K562 (cell line): Measurements from ENCODE around the gene RCSD1. TPM values are rescaled to one million over a fixed set of nuclear protein-coding genes. Genes with fewer than 3 reads are reported as not detected.
"Not testable (repeated sequence)": the region's sequence is repeated elsewhere in the genome, so short reads cannot be mapped to it uniquely, and the experiment has no call there.

ENCODE experiments used
- ATAC-seq: fragments of 200-7000 bp; cut with Tn5 transposase; 3 replicates; pipeline ENCODE4 v1.9.1; 2020; ENCODE audit warnings: moderate library complexity
- BruUV-seq: library from RNA; stranded (reverse); fragments of 400-500 nt; replicated peaks from 2 replicates; lab custom pipeline; 2021; lab: Mats Ljungman, UMichigan
- CTCF ChIA-PET: fragments of 300-600 bp; formaldehyde crosslinking; extraction: SDS; loops from one replicate; lab custom pipeline; 2021; ENCODE audit warnings: low intra/inter-chr PET ratio; lab: Yijun Ruan, JAX
- POLR2A ChIA-PET: fragments of 300-600, 350-650 bp; sonication (Branson Sonifier 250); formaldehyde crosslinking; extraction: SDS; loops from one replicate; lab custom pipeline; 2021; ENCODE audit warnings: antibody characterized with exemption, inconsistent platforms; lab: Yijun Ruan, JAX
- DNase-seq, 4 experiments: peaks; one replicate each; pipeline versions ENCODE4 v3.0.0 to v3.0.0-alpha.2; 2011 to 2018; ENCODE audit warnings: low spot score in 3 of 4, mixed read lengths in 3 of 4; ENCODE audit errors: extremely low read depth in 1 of 4
- FAIRE-seq: peaks from 2 replicates; lab custom pipeline; 2011; peaks lifted over from hg19 to GRCh38; lab: Jason Lieb, UNC
- H2AFZ ChIP-seq: 2 replicates; pipeline ENCODE4 v1.6.0; 2011; ENCODE audit warnings: low read depth, low read length, control low read depth, inconsistent platforms
- H3K27ac ChIP-seq: fragments of 200-600 bp; 3 replicates; pipeline ENCODE4 v1.8.0; 2011; ENCODE audit warnings: low read depth, mild to moderate bottlenecking, control low read depth, inconsistent platforms, low read length, moderate library complexity, mixed read lengths; ENCODE audit errors: extremely low read depth
- H3K27me3 ChIP-seq, 2 experiments: fragments of 300-600 bp in 1 of 2; 2 replicates in 1 of 2; 3 replicates in 1 of 2; pipeline versions ENCODE4 v1.6.0 to v1.8.0; 2011; ENCODE audit warnings: inconsistent platforms in 2 of 2, low read length in 2 of 2, mild to moderate bottlenecking in 1 of 2, mixed read lengths in 1 of 2, moderate library complexity in 1 of 2; ENCODE audit not compliant: control insufficient read depth in 2 of 2, insufficient read depth in 2 of 2
- H3K36me3 ChIP-seq: fragments of 300-600 bp; 3 replicates; pipeline ENCODE4 v1.8.0; 2011; ENCODE audit warnings: mild to moderate bottlenecking, low read length, inconsistent platforms; ENCODE audit not compliant: control insufficient read depth, insufficient read depth
- H3K4me1 ChIP-seq, 2 experiments: fragments of 200-600 bp in 1 of 2; replicated peaks in 1 of 2; 2 replicates in 1 of 2; 3 replicates in 1 of 2; pipeline versions ENCODE4 v1.5.1 to v1.8.0; 2011; ENCODE audit warnings: inconsistent platforms in 2 of 2, low read length in 2 of 2, mild to moderate bottlenecking in 1 of 2, mixed read lengths in 1 of 2, moderate library complexity in 1 of 2; ENCODE audit not compliant: control insufficient read depth in 2 of 2, insufficient read depth in 2 of 2
- H3K4me2 ChIP-seq: 2 replicates; pipeline ENCODE4 v1.6.1; 2011; ENCODE audit warnings: low read length, control low read depth, inconsistent platforms, mixed read lengths; ENCODE audit not compliant: insufficient read depth
- H3K4me3 ChIP-seq: fragments of 200-600 bp; sonication (generic), shearing (Covaris generic); 2 replicates; pipeline ENCODE4 v1.5.1; 2016; ENCODE audit warnings: control low read depth, inconsistent platforms
- H3K79me2 ChIP-seq: fragments of 200-600 bp; 3 replicates; pipeline ENCODE4 v1.8.0; 2011; ENCODE audit warnings: low read length, inconsistent platforms; ENCODE audit not compliant: control insufficient read depth, insufficient read depth
- H3K9ac ChIP-seq, 2 experiments: 2 replicates each; pipeline versions ENCODE4 v1.6.0 to v1.6.1; 2011; ENCODE audit warnings: low read depth in 2 of 2, low read length in 2 of 2, control low read depth in 1 of 2, inconsistent platforms in 1 of 2, mild to moderate bottlenecking in 1 of 2, mixed read lengths in 1 of 2; ENCODE audit not compliant: insufficient read depth in 1 of 2
- H3K9me1 ChIP-seq: one replicate; pipeline ENCODE4 v1.6.0; 2011; ENCODE audit warnings: inconsistent platforms, mild to moderate bottlenecking, low read length, moderate library complexity; ENCODE audit not compliant: control insufficient read depth, insufficient read depth
- H3K9me3 ChIP-seq: replicated peaks from 2 replicates; pipeline ENCODE4 v1.5.1; 2011; ENCODE audit warnings: low read depth, low read length, inconsistent platforms; ENCODE audit not compliant: control insufficient read depth, insufficient read depth
- H4K20me1 ChIP-seq: replicated peaks from 2 replicates; pipeline ENCODE4 v1.6.1; 2011; ENCODE audit warnings: low read length, inconsistent platforms, mixed read lengths; ENCODE audit not compliant: control insufficient read depth, insufficient read depth
- ELF4 ChIP-seq: fragments of 450-650 bp; formaldehyde crosslinking; IDR thresholded peaks from 2 replicates; pipeline ENCODE4 v1.4.0; 2022; ENCODE audit warnings: missing genetic modification characterization
- NCOA1 ChIP-seq: fragments of 450-650 bp; IDR thresholded peaks from 2 replicates; pipeline ENCODE4 v1.6.1; 2016; ENCODE audit warnings: low read depth
- POLR2A ChIP-seq: fragments of 450-650 bp; conservative IDR thresholded peaks from 2 replicates; pipeline ENCODE4 v1.6.1; 2016
- POLR2B ChIP-seq: fragments of 450-650 bp; IDR thresholded peaks from 2 replicates; pipeline ENCODE4 v1.6.1; 2018; ENCODE audit warnings: low read depth; ENCODE audit not compliant: partially characterized antibody
- SUPT5H ChIP-seq: fragments of 450-650 bp; IDR thresholded peaks from 2 replicates; pipeline ENCODE4 v1.6.1; 2016
- ZNF146 ChIP-seq: IDR thresholded peaks from one replicate; pipeline ENCODE4 v1.6.1; 2018; ENCODE audit warnings: missing compliant biosample characterization; ENCODE audit not compliant: unreplicated experiment
- WGBS: fragments of 100-300 bp; shearing (Covaris generic); methylation state at CpG from one replicate; pipeline ENCODE4 v1.1.6; 2016; ENCODE audit warnings: low coverage, mixed read lengths; ENCODE audit not compliant: insufficient coverage; ENCODE audit errors: missing lambda C conversion rate; 5-methylcytosine and 5-hydroxymethylcytosine counted together
- in situ Hi-C: fragments of 300-500 bp; cut with MboI; formaldehyde crosslinking; loops from 4 replicates; pipeline ENCODE4 v1.15.0; 2018; ENCODE audit warnings: inconsistent platforms, mixed read lengths
- intact Hi-C: fragments of 100-400 bp; cut with micrococcal nuclease; formaldehyde crosslinking; loops from 2 replicates; pipeline ENCODE4 v1.14.2; 2022
- polyA plus RNA-seq, 8 experiments: library from polyadenylated mRNA; depleted of rRNA in 4 of 8; stranded (reverse) in 5 of 8; unstranded in 3 of 8; fragments of >200 nt; fragmentation: Nextera tagmentation in 2 of 8; fragmentation: Illumina TruSeq in 1 of 8; extraction: Ambion mirVana in 2 of 8; extraction: Trizol in 1 of 8; gene quantifications; 2 replicates each; pipeline versions ENCODE4 v1.2.1 to v1.2.3, GENCODE V29; 2011 to 2014; ENCODE audit warnings: inconsistent platforms in 1 of 8, missing spikeins in 1 of 8
- total RNA-seq, 7 experiments: library from RNA; depleted of rRNA in 6 of 7; stranded (reverse); fragments of >200 nt in 6 of 7; fragmentation: Illumina TruSeq in 2 of 7; extraction: Trizol in 2 of 7; gene quantifications; 2 replicates each; pipeline versions ENCODE4 v1.2.1 to v1.2.3, GENCODE V29; 2011 to 2021; ENCODE audit warnings: low replicate concordance in 1 of 7
- TF ChIP-seq, protein P1 (sequence below): IDR thresholded peaks from 2 replicates; pipeline ENCODE4 v1.6.1; 2016; ENCODE audit warnings: missing genetic modification characterization, missing compliant biosample characterization

Gene RCSD1
- total and polyA plus RNA-seq, 9 of the 15 experiments (the other 6 are each of a cell fraction or from before 2014, with no cell fraction given), result 7.8 to 69.8 (median 45.3) TPM

DNA sequence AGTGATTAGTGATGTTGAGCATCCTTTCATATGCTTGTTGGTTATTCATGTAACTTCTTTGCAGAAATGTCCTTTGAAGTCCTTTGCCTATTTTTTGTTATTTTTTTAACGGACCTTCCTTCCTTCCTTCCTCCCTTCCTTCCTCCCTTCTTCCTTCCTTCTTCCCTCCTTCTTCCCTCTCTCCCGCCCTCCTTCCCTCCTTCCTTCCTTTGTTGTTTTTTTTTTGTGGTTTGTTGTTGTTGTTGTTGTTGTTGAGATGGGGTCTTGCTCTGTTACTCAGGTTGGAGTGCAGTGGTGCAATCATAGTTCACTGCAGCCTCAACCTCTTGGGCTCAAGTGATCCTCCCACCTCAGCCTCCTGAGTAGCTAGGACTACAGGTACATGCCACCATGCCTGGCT is 16.0 kb upstream of the RCSD1 start:
- ATAC-seq, H3K79me2 ChIP-seq, H3K9me1 ChIP-seq, DNase-seq, H4K20me1 ChIP-seq, H3K27me3 ChIP-seq, FAIRE-seq, H3K9me3 ChIP-seq, H3K4me3 ChIP-seq, CTCF ChIA-PET, BruUV-seq, in situ Hi-C loops, H3K27ac ChIP-seq, POLR2A ChIA-PET, H3K9ac ChIP-seq, intact Hi-C loops, H3K4me2 ChIP-seq, H2AFZ ChIP-seq, H3K36me3 ChIP-seq: not testable (repeated sequence)
- 0 out of 2 replicates have a peak, but pooled peaks have one; percentile 30 for TF ChIP-seq ELF4 (CRISPR knock-in tag)
- 0 out of 2 replicates have a peak, but pooled peaks have one; percentile 34 for TF ChIP-seq SUPT5H
- peak; percentile 20 for TF ChIP-seq ZNF146 (CRISPR knock-in tag)
- 0 out of 2 replicates have a peak, but pooled peaks have one; percentile 31 for TF ChIP-seq NCOA1
- TF ChIP-seq POLR2A, result peak; percentile 51; the same call in 1 of the 2 replicates
- peak; percentile 34 for TF ChIP-seq POLR2B
- TF ChIP-seq, protein P1, sequence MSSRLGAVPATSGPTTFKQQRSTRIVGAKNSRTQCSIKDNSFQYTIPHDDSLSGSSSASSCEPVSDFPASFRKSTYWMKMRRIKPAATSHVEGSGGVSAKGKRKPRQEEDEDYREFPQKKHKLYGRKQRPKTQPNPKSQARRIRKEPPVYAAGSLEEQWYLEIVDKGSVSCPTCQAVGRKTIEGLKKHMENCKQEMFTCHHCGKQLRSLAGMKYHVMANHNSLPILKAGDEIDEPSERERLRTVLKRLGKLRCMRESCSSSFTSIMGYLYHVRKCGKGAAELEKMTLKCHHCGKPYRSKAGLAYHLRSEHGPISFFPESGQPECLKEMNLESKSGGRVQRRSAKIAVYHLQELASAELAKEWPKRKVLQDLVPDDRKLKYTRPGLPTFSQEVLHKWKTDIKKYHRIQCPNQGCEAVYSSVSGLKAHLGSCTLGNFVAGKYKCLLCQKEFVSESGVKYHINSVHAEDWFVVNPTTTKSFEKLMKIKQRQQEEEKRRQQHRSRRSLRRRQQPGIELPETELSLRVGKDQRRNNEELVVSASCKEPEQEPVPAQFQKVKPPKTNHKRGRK, result peak; percentile 76
- WGBS, result 70% methylated on average over 2 of the region's 2 CpGs
- peaks cover 16 to 26% of the 10 kb centered on the region in 2 experiments for H3K4me1 ChIP-seq
